Gastroesophageal sphincter (tissue), 3 donors: ENCODE results near the gene INSYN1.

Experiments used
- CTCF ChIP-seq, 4 experiments: fragments of 200-600 bp in 2 of 4; fragments of 450-650 bp in 2 of 4; sonication (generic) in 1 of 4; IDR thresholded peaks; one replicate each; pipeline ENCODE4 v1.5.1; 2017 to 2019; ENCODE audit warnings: antibody characterized with exemption in 4 of 4, mild to moderate bottlenecking in 2 of 4, moderate library complexity in 2 of 4
- EP300 ChIP-seq: sonication (generic); formaldehyde crosslinking; IDR thresholded peaks from one replicate; pipeline ENCODE4 v1.6.1; 2017; ENCODE audit warnings: antibody characterized with exemption, mild to moderate bottlenecking
- POLR2A ChIP-seq, 2 donors: fragments of 450-650 bp; IDR thresholded peaks; one replicate each; pipeline ENCODE4 v1.6.1; 2017; ENCODE audit warnings: antibody characterized with exemption in 2 of 2, mild to moderate bottlenecking in 2 of 2, moderate library complexity in 1 of 2
- POLR2AphosphoS5 ChIP-seq: sonication (generic); formaldehyde crosslinking; IDR thresholded peaks from one replicate; pipeline ENCODE4 v1.6.1; 2017; ENCODE audit warnings: antibody characterized with exemption

GRCh38 chr15:73695773-73696640, 57.1 kb downstream of the INSYN1 start:
- no peak for TF ChIP-seq CTCF (IDR thresholded peaks at IDR 0.05)
- no peak for TF ChIP-seq POLR2AphosphoS5
- no peak for TF ChIP-seq POLR2A (IDR thresholded peaks at IDR 0.05)
- no peak for TF ChIP-seq EP300
